HEK293 (cell line): Measurements from ENCODE around the gene UTRN.
A peak's percentile ranks its signal among the peaks of the same experiment; 100 is the strongest.

Source experiments
- CTCF ChIA-PET: fragments of 350-600 bp; formaldehyde crosslinking; extraction: SDS; loops from one replicate; lab custom pipeline; 2021; ENCODE audit warnings: antibody characterized with exemption; lab: Yijun Ruan, JAX
- POLR2A ChIA-PET: fragments of 300-600 bp; formaldehyde crosslinking; extraction: SDS; loops from one replicate; lab custom pipeline; 2020; ENCODE audit warnings: antibody characterized with exemption, inconsistent platforms; lab: Yijun Ruan, JAX
- H3K27ac ChIP-seq: fragments of 200-500 bp; sonication (Bioruptor generic); 2 replicates; pipeline ENCODE4 v1.5.1; 2014; ENCODE audit warnings: low read depth, low read length, control low read depth, inconsistent platforms; ENCODE audit errors: extremely low read depth
- H3K36me3 ChIP-seq, 2 experiments: fragments of 200-500 bp in 1 of 2; sonication (Bioruptor generic) in 1 of 2; 1 replicate in 1 of 2; 2 replicates in 1 of 2; pipeline ENCODE4 v1.5.1; 2014 to 2017; ENCODE audit warnings: inconsistent platforms in 2 of 2, low read length in 2 of 2; ENCODE audit not compliant: control insufficient read depth in 2 of 2, insufficient read depth in 1 of 2
- H3K4me1 ChIP-seq: fragments of 200-500 bp; sonication (Bioruptor generic); 2 replicates; pipeline ENCODE4 v1.5.1; 2014; ENCODE audit warnings: mild to moderate bottlenecking, low read length, inconsistent platforms; ENCODE audit not compliant: control insufficient read depth, insufficient read depth
- H3K4me3 ChIP-seq: 2 replicates; pipeline ENCODE4 v1.5.1; 2011; ENCODE audit warnings: low read depth, mild to moderate bottlenecking, control low read depth, low read length, moderate library complexity
- H3K9me3 ChIP-seq: fragments of 200-500 bp; sonication (Bioruptor generic); 2 replicates; pipeline ENCODE4 v1.5.1; 2014; ENCODE audit warnings: low read depth, low read length, inconsistent platforms; ENCODE audit not compliant: control insufficient read depth, insufficient read depth
- KLF10 ChIP-seq: fragments of 450-650 bp; IDR thresholded peaks from 2 replicates; pipeline ENCODE4 v1.5.1; 2018; ENCODE audit warnings: missing biosample characterization, mild to moderate bottlenecking, missing genetic modification characterization
- OSR2 ChIP-seq: fragments of 450-650 bp; formaldehyde crosslinking; IDR thresholded peaks from 2 replicates; pipeline ENCODE4 v1.5.1; 2016; ENCODE audit warnings: missing biosample characterization, missing genetic modification characterization
- PRDM10 ChIP-seq: fragments of 450-650 bp; formaldehyde crosslinking; IDR thresholded peaks from 2 replicates; pipeline ENCODE4 v1.5.1; 2016; ENCODE audit warnings: missing biosample characterization, missing genetic modification characterization
- PRDM4 ChIP-seq: fragments of 450-650 bp; formaldehyde crosslinking; IDR thresholded peaks from 2 replicates; pipeline ENCODE4 v1.5.1; 2017; ENCODE audit warnings: missing biosample characterization, missing genetic modification characterization
- TRIM28 ChIP-seq: IDR thresholded peaks from 2 replicates; pipeline ENCODE4 v1.6.1; 2011; ENCODE audit warnings: low read length, control low read depth, borderline replicate concordance
- WT1 ChIP-seq: fragments of 450-650 bp; formaldehyde crosslinking; IDR thresholded peaks from 2 replicates; pipeline ENCODE4 v1.5.1; 2016; ENCODE audit warnings: missing biosample characterization, missing genetic modification characterization
- ZBTB17 ChIP-seq: fragments of 450-650 bp; formaldehyde crosslinking; IDR thresholded peaks from 2 replicates; pipeline ENCODE4 v1.5.1; 2016; ENCODE audit warnings: missing biosample characterization, missing genetic modification characterization
- ZBTB20 ChIP-seq: fragments of 450-650 bp; formaldehyde crosslinking; IDR thresholded peaks from 2 replicates; pipeline ENCODE4 v1.5.1; 2016; ENCODE audit warnings: missing biosample characterization, missing genetic modification characterization
- ZEB2 ChIP-seq: fragments of 450-650 bp; formaldehyde crosslinking; IDR thresholded peaks from 2 replicates; pipeline ENCODE4 v1.5.1; 2016; ENCODE audit warnings: missing biosample characterization, missing genetic modification characterization
- ZNF121 ChIP-seq: fragments of 450-650 bp; formaldehyde crosslinking; IDR thresholded peaks from 2 replicates; pipeline ENCODE4 v1.5.1; 2016; ENCODE audit warnings: missing biosample characterization, missing genetic modification characterization
- ZNF148 ChIP-seq: fragments of 450-650 bp; formaldehyde crosslinking; IDR thresholded peaks from 2 replicates; pipeline ENCODE4 v1.5.0; 2017; ENCODE audit warnings: missing biosample characterization, missing genetic modification characterization, borderline replicate concordance
- ZNF211 ChIP-seq: fragments of 450-650 bp; formaldehyde crosslinking; IDR thresholded peaks from 2 replicates; pipeline ENCODE4 v1.5.1; 2016; ENCODE audit warnings: low read depth, missing biosample characterization, missing genetic modification characterization
- ZNF266 ChIP-seq: fragments of 450-650 bp; formaldehyde crosslinking; IDR thresholded peaks from 2 replicates; pipeline ENCODE4 v1.5.1; 2016; ENCODE audit warnings: missing biosample characterization, missing genetic modification characterization, low read depth
- ZNF335 ChIP-seq: fragments of 450-650 bp; formaldehyde crosslinking; conservative IDR thresholded peaks from 2 replicates; pipeline ENCODE4 v1.5.1; 2016; ENCODE audit warnings: missing biosample characterization, missing genetic modification characterization
- ZNF366 ChIP-seq: fragments of 450-650 bp; formaldehyde crosslinking; conservative IDR thresholded peaks from 2 replicates; pipeline ENCODE4 v1.5.1; 2016; ENCODE audit warnings: missing biosample characterization, missing genetic modification characterization
- ZNF518A ChIP-seq: fragments of 450-650 bp; formaldehyde crosslinking; conservative IDR thresholded peaks from 2 replicates; pipeline ENCODE4 v1.5.1; 2016; ENCODE audit warnings: low read depth, missing biosample characterization, missing genetic modification characterization
- ZNF529 ChIP-seq: fragments of 450-650 bp; formaldehyde crosslinking; IDR thresholded peaks from 2 replicates; pipeline ENCODE4 v1.5.1; 2017; ENCODE audit warnings: missing genetic modification characterization, missing biosample characterization; ENCODE audit not compliant: insufficient replicate concordance
- ZNF549 ChIP-seq: fragments of 450-650 bp; IDR thresholded peaks from 2 replicates; pipeline ENCODE4 v1.5.1; 2018; ENCODE audit warnings: missing biosample characterization, missing genetic modification characterization, mild to moderate bottlenecking, inconsistent platforms, moderate library complexity
- ZNF561 ChIP-seq: fragments of 450-650 bp; IDR thresholded peaks from 2 replicates; pipeline ENCODE4 v1.5.1; 2018; ENCODE audit warnings: missing biosample characterization, missing genetic modification characterization, borderline replicate concordance
- ZNF600 ChIP-seq: fragments of 450-650 bp; formaldehyde crosslinking; IDR thresholded peaks from 2 replicates; pipeline ENCODE4 v1.5.1; 2016; ENCODE audit warnings: missing biosample characterization, missing genetic modification characterization
- ZNF629 ChIP-seq: fragments of 450-650 bp; formaldehyde crosslinking; IDR thresholded peaks from 2 replicates; pipeline ENCODE4 v1.5.1; 2017; ENCODE audit warnings: missing biosample characterization, missing genetic modification characterization
- ZNF776 ChIP-seq: fragments of 450-650 bp; formaldehyde crosslinking; IDR thresholded peaks from 2 replicates; pipeline ENCODE4 v1.5.0; 2017; ENCODE audit warnings: missing biosample characterization, missing genetic modification characterization, borderline replicate concordance
- ZNF843 ChIP-seq: fragments of 450-650 bp; formaldehyde crosslinking; IDR thresholded peaks from 2 replicates; pipeline ENCODE4 v1.5.1; 2016; ENCODE audit warnings: missing biosample characterization, missing genetic modification characterization
- ZSCAN30 ChIP-seq: fragments of 450-650 bp; IDR thresholded peaks from 2 replicates; pipeline ENCODE4 v1.5.1; 2018; ENCODE audit warnings: missing biosample characterization, mild to moderate bottlenecking, missing genetic modification characterization, moderate library complexity

Gene UTRN

GRCh38 chr6:144266091-144266649 is 19.0 kb upstream of the UTRN start:
- POLR2A ChIA-PET, result interaction anchor here (0.6 to 2.9 kb wide), 4 partner anchors 11 to 26 kb away, joined by 3 to 28 read pairs (median 4); partner anchors contain the start of gene UTRN
- Histone ChIP-seq H3K36me3 (no peaks in the 10 kb centered on the region), H3K4me1 (peaks cover 21% of the 10 kb centered on the region), H3K27ac (peak overlapping the region; percentile 55), H3K4me3 (no peak overlapping the region), H3K9me3 (no peaks in the 10 kb centered on the region)
- CTCF ChIA-PET, result interaction anchor here (0.7 to 1.3 kb wide), 2 partner anchors 50 to 216 kb away, joined by 3 to 4 read pairs; no protein-coding TSS in a partner anchor
- TF ChIP-seq ZNF629 (tag by site-specific recombination) (peak; percentile 57), ZNF549 (tag by site-specific recombination) (no peak), WT1 (tag by site-specific recombination) (peak; percentile 60; the same call in 1 of the 2 replicates), ZNF776 (tag by site-specific recombination) (no peak), ZNF121 (no peak), TRIM28 (peak; percentile 51; the same call in 1 of the 2 replicates), ZNF335 (tag by site-specific recombination) (peak; percentile 35; the same call in 1 of the 2 replicates), ZNF843 (tag by site-specific recombination) (0 out of 2 replicates have a peak, but pooled peaks have one; percentile 30), ZNF211 (tag by site-specific recombination) (no peak), PRDM4 (tag by site-specific recombination) (0 out of 2 replicates have a peak, but pooled peaks have one; percentile 31), ZEB2 (tag by site-specific recombination) (peak; percentile 66; the same call in 1 of the 2 replicates), ZNF529 (no peak), ZBTB17 (peak; percentile 89), ZNF266 (tag by site-specific recombination) (no peak), OSR2 (tag by site-specific recombination) (peak; percentile 100), ZNF518A (tag by site-specific recombination) (0 out of 2 replicates have a peak, but pooled peaks have one; percentile 6), ZNF148 (no peak), ZBTB20 (tag by site-specific recombination) (peak; percentile 44; the same call in 1 of the 2 replicates), ZNF366 (tag by site-specific recombination) (peak; percentile 43; the same call in 1 of the 2 replicates), KLF10 (tag by site-specific recombination) (peak; percentile 68), ZNF600 (tag by site-specific recombination) (peak; percentile 89), ZSCAN30 (tag by site-specific recombination) (peak; percentile 75; the same call in 1 of the 2 replicates), ZNF561 (tag by site-specific recombination) (peak; percentile 86), PRDM10 (tag by site-specific recombination) (peak; percentile 85)
